AG04449 (cell line): ENCODE measurements around the gene FRMD4A.

Source experiments
- CTCF ChIA-PET: fragments of 350-600 bp; formaldehyde crosslinking; extraction: SDS; loops from one replicate; lab custom pipeline; 2021; ENCODE audit warnings: antibody characterized with exemption; lab: Yijun Ruan, JAX
- POLR2A ChIA-PET: fragments of 400-600, 350-600 bp; formaldehyde crosslinking; extraction: SDS; loops from one replicate; lab custom pipeline; 2020; ENCODE audit warnings: antibody characterized with exemption, inconsistent platforms; lab: Yijun Ruan, JAX
- DNase-seq: peaks from one replicate; pipeline ENCODE4 v3.0.0-alpha.2; 2010; ENCODE audit warnings: low read depth, low spot score
- H3K4me3 ChIP-seq: 2 replicates; pipeline ENCODE4 v1.5.1; 2011; ENCODE audit warnings: low read depth, mild to moderate bottlenecking, control low read depth, low read length
- TF ChIP-seq, protein P1 (sequence below): IDR thresholded peaks from one replicate; pipeline ENCODE4 v1.5.1; 2011; ENCODE audit warnings: mild to moderate bottlenecking, moderate library complexity, low read length, control low read depth, inconsistent platforms; ENCODE audit not compliant: insufficient read depth; ENCODE audit errors: missing control alignments

FRMD4A gene

DNA sequence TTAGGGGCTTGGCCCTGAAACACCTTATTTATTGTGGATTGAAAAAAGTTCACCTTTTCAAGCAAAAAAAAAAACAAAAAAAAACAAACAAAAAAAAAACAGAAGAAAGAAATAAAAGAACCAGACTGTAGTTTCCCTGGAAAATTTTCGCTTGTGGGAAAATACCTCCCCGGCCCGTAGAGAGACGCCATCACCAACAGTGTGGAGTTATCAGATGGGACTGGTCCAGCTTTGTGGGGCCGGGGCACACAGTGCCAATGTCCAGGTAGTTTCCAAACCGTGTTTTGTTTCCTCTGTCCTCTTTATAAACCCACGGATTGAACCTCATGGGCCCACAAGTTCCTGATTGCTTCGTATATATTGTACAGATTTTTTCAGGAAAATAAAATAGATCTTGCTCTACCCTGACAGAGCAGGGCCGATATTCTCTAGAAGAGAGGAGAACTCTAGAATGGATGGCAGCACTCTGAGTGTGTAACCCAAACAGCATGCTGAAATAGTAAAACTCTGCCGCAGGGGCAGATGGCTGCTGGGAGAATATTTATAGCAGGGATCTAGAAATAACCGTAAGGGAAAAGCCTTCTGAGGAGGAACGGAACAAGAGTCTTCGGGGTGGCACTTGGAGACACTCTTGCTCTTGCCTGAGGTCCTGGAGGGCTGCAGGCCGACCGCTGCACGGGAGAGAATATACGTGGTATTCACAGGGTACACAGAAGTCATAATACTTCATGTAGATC lies 241.0 kb downstream of the FRMD4A start:
- no peak overlapping the region for H3K4me3 ChIP-seq
- ChIA-PET CTCF (interaction anchor here (0.7 to 1.9 kb wide), 4 partner anchors 10 to 303 kb away, joined by 3 to 8 read pairs (median 4); no protein-coding TSS in a partner anchor), POLR2A (interaction anchor here (0.6 kb wide), 1 partner anchor 623 kb away, joined by 3 read pairs; no protein-coding TSS in a partner anchor)
- no peak for DNase-seq
- TF ChIP-seq, protein P1, sequence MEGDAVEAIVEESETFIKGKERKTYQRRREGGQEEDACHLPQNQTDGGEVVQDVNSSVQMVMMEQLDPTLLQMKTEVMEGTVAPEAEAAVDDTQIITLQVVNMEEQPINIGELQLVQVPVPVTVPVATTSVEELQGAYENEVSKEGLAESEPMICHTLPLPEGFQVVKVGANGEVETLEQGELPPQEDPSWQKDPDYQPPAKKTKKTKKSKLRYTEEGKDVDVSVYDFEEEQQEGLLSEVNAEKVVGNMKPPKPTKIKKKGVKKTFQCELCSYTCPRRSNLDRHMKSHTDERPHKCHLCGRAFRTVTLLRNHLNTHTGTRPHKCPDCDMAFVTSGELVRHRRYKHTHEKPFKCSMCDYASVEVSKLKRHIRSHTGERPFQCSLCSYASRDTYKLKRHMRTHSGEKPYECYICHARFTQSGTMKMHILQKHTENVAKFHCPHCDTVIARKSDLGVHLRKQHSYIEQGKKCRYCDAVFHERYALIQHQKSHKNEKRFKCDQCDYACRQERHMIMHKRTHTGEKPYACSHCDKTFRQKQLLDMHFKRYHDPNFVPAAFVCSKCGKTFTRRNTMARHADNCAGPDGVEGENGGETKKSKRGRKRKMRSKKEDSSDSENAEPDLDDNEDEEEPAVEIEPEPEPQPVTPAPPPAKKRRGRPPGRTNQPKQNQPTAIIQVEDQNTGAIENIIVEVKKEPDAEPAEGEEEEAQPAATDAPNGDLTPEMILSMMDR = no peak

DNA sequence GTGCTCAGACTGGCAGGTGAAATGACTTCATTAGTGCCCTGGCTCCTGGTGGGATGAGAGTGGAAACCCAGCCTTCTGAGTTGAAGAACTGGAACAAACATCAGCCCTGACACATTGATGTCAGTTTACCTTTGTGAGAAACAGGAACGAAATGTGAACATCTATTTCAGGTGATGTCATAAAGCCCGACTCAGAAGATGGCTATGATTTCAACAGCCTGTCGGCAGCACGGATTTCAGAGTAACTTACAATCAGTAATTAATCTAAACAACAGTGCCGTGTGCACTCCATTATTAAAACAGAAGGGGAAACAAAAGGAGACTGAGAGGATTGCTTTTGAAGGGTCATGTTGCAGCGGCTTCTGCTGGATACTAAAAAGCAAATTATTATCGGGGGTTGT lies 243.2 kb downstream of the FRMD4A start:
- TF ChIP-seq, protein P1 = no peak
- ChIA-PET POLR2A (interaction anchor here (0.6 kb wide), 1 partner anchor 413 kb away, joined by 3 read pairs; no protein-coding TSS in a partner anchor), CTCF (interaction anchor here (2.2 kb wide), 1 partner anchor 301 kb away, joined by 8 read pairs; no protein-coding TSS in a partner anchor)
- H3K4me3 ChIP-seq = no peak overlapping the region
- DNase-seq = no peak

DNA sequence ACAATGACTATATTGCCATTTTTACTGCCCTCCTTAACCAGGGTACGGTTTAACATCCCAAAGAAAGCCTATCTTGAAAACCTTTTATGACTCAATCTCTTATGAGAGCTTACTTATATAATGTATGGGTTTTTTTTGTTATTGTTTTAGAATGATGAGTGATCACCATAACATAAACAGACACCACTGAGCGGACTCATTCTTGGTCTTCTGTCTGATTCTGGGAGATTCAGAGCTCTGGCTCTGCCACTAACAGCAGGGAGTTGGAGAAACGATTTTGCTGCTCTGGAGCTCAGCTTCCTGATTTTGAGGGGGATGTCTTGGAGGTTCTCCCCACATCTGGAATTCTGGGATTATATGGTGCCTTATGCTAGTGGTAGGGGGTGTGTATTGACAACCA lies 244.1 kb downstream of the FRMD4A start:
- TF ChIP-seq, protein P1 = no peak
- no peak overlapping the region for H3K4me3 ChIP-seq
- CTCF ChIA-PET = interaction anchor here (0.7 to 2.2 kb wide), 4 partner anchors 11 to 300 kb away, joined by 3 to 8 read pairs (median 4); no protein-coding TSS in a partner anchor
- POLR2A ChIA-PET = interaction anchor here (1.3 kb wide), 1 partner anchor 12 kb away, joined by 7 read pairs; no protein-coding TSS in a partner anchor
- no peak for DNase-seq

DNA sequence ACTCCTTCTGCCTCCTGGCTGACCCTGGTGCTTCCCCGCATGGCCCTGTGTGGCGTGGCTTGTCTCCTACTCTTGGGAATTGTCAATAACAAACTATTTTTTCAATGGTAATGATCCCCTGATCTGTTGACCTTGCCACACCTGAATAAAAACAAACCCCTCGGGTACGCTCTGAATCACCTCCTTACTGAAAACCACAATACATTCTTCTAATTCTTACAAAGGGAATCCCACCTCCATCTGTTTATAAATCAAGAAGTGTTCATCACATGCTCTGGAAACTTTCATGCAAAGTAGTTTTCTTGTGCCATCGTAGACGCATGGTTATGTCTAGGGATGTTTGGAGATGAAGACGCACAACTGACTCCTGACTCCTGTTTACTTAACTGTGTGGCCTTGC lies 245.8 kb downstream of the FRMD4A start:
- TF ChIP-seq, protein P1 = no peak
- DNase-seq = no peak
- no peak overlapping the region for H3K4me3 ChIP-seq
- ChIA-PET POLR2A (no interaction called here), CTCF (interaction anchor here (1.4 to 2.8 kb wide), 2 partner anchors 9 to 11 kb away, joined by 9 to 11 read pairs; no protein-coding TSS in a partner anchor)

DNA sequence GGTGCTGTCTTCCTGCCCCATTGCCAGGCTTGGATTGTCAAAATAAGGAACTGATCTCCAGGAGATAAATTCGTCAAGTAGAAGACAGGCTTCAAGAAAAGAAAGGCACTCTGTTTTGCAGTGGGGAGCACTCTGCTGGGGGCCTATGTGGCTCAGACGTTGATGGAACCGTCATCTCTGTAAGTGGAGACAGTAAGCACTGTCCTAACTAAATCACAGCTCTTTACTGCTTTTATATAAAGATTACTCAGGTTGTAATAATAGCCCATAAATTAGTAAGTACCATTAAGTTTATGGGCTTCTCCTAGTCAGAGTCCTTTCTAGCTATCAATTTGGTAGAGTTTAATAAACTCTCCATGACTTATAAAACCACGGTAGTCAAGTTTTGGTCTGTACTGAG lies 249.9 kb downstream of the FRMD4A start:
- ChIA-PET CTCF (interaction anchor here (1.4 to 2.1 kb wide), 2 partner anchors 11 to 13 kb away, joined by 4 to 10 read pairs; no protein-coding TSS in a partner anchor), POLR2A (no interaction called here)
- TF ChIP-seq, protein P1 = no peak
- H3K4me3 ChIP-seq = no peak overlapping the region
- DNase-seq = no peak

DNA sequence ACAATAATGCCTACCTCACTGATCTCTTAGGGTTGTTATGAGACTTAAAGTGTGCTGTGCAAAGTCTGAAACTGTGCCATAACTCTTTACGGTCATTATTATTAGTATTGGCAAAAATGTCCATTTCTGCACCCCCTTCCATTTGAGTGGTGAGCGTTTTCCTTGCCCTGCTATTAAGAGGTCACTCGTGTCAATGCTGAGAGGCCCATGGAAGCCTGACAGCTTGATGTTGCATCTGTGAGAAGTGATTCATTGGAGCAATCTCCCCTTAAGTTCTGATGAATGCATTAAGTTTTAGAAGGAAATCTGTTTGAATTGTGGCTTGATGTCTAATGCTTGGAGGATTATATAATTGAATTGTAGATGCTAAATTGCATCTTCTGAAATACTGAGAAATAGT lies 253.3 kb downstream of the FRMD4A start:
- POLR2A ChIA-PET = no interaction called here
- CTCF ChIA-PET = interaction anchor here (0.6 to 1.5 kb wide), 3 partner anchors 14 to 16 kb away, joined by 3 to 4 read pairs (median 3); no protein-coding TSS in a partner anchor

More for the DNA sequence above, 253.3 kb downstream of the FRMD4A start:
- TF ChIP-seq, protein P1 = no peak
- DNase-seq = no peak
- H3K4me3 ChIP-seq = no peak overlapping the region
